HepG2 (cell line): ENCODE results near the gene SWSAP1. TPM values are rescaled to one million over a fixed set of nuclear protein-coding genes. Genes with fewer than 3 reads are reported as not detected.

Experiments used
- ATM ChIP-seq: fragments of 450-650 bp; IDR thresholded peaks from 2 replicates; pipeline ENCODE4 v1.7.1; 2017; ENCODE audit warnings: mild to moderate bottlenecking, borderline replicate concordance
- CTCF ChIP-seq: sonication (generic); formaldehyde crosslinking; IDR thresholded peaks from 2 replicates; pipeline ENCODE4 v1.5.0; 2020; ENCODE audit warnings: mild to moderate bottlenecking, missing genetic modification reagents, moderate library complexity
- KAT8 ChIP-seq: IDR thresholded peaks from 2 replicates; pipeline ENCODE4 v1.6.1; 2016; ENCODE audit warnings: missing genetic modification reagents, missing compliant biosample characterization
- PITX1 ChIP-seq: sonication (generic); formaldehyde crosslinking; IDR thresholded peaks from 2 replicates; pipeline ENCODE4 v1.5.1; 2020; ENCODE audit warnings: mild to moderate bottlenecking, missing genetic modification reagents
- RORA ChIP-seq: sonication (generic); formaldehyde crosslinking; IDR thresholded peaks from 2 replicates; pipeline ENCODE4 v1.5.0; 2020; ENCODE audit warnings: mild to moderate bottlenecking, missing genetic modification reagents, moderate library complexity
- SIN3A ChIP-seq: IDR thresholded peaks from 2 replicates; pipeline ENCODE4 v1.6.1; 2011; ENCODE audit warnings: low read depth, mild to moderate bottlenecking, control low read depth, low read length, borderline replicate concordance
- SOX5 ChIP-seq: IDR thresholded peaks from 2 replicates; pipeline ENCODE4 v1.6.1; 2016; ENCODE audit warnings: borderline replicate concordance
- TFDP2 ChIP-seq: sonication (generic); formaldehyde crosslinking; IDR thresholded peaks from 2 replicates; pipeline ENCODE4 v1.4.0; 2020; ENCODE audit warnings: missing genetic modification reagents
- U2AF1 ChIP-seq: fragments of 200-400 bp; formaldehyde crosslinking; optimal IDR thresholded peaks from 2 replicates; pipeline ENCODE3; 2017; ENCODE audit warnings: mild to moderate bottlenecking, low read depth, low read length
- ZBTB38 ChIP-seq: sonication (generic); formaldehyde crosslinking; IDR thresholded peaks from 2 replicates; pipeline ENCODE4 v1.5.1; 2020; ENCODE audit warnings: mild to moderate bottlenecking, missing genetic modification reagents
- ZNF407 ChIP-seq: sonication (generic); formaldehyde crosslinking; IDR thresholded peaks from one replicate; pipeline ENCODE4 v1.5.1; 2020; ENCODE audit warnings: mild to moderate bottlenecking, missing genetic modification reagents; ENCODE audit errors: not compliant biosample characterization
- ZNF615 ChIP-seq: sonication (generic); formaldehyde crosslinking; IDR thresholded peaks from 2 replicates; pipeline ENCODE4 v1.5.0; 2020; ENCODE audit warnings: mild to moderate bottlenecking, missing genetic modification reagents, borderline replicate concordance
- ZNF703 ChIP-seq: sonication (generic); formaldehyde crosslinking; IDR thresholded peaks from 2 replicates; pipeline ENCODE4 v1.5.1; 2020; ENCODE audit warnings: missing genetic modification reagents, mild to moderate bottlenecking, moderate library complexity, borderline replicate concordance
- polyA plus RNA-seq, 8 experiments: library from polyadenylated mRNA; depleted of rRNA in 3 of 8; stranded (reverse) in 7 of 8; unstranded in 1 of 8; fragments of >200 nt; fragmentation: Illumina TruSeq in 4 of 8; extraction: Trizol in 4 of 8; gene quantifications; 2 replicates each; pipeline versions ENCODE4 v1.2.1 to v1.2.3, GENCODE V29; 2011 to 2016; ENCODE audit warnings: low read depth in 4 of 8, missing spikeins in 1 of 8, mixed read lengths in 1 of 8; ENCODE audit not compliant: insufficient read depth in 1 of 8
- total RNA-seq, 5 experiments: library from RNA; depleted of rRNA; stranded (reverse); fragments of >200 nt; fragmentation: Illumina TruSeq; extraction: Trizol; gene quantifications; 2 replicates each; pipeline ENCODE4 v1.2.3, GENCODE V29; 2016; ENCODE audit warnings: low read depth in 1 of 5
- TF ChIP-seq, protein P1 (sequence below): sonication (generic); formaldehyde crosslinking; IDR thresholded peaks from 2 replicates; pipeline ENCODE4 v1.4.0; 2020; ENCODE audit warnings: missing genetic modification reagents, borderline replicate concordance

Gene SWSAP1
- total and polyA plus RNA-seq, 2 of the 13 experiments (the other 11 are each of a cell fraction or from before 2014, with no cell fraction given) = 2.7 to 3.3 TPM

DNA sequence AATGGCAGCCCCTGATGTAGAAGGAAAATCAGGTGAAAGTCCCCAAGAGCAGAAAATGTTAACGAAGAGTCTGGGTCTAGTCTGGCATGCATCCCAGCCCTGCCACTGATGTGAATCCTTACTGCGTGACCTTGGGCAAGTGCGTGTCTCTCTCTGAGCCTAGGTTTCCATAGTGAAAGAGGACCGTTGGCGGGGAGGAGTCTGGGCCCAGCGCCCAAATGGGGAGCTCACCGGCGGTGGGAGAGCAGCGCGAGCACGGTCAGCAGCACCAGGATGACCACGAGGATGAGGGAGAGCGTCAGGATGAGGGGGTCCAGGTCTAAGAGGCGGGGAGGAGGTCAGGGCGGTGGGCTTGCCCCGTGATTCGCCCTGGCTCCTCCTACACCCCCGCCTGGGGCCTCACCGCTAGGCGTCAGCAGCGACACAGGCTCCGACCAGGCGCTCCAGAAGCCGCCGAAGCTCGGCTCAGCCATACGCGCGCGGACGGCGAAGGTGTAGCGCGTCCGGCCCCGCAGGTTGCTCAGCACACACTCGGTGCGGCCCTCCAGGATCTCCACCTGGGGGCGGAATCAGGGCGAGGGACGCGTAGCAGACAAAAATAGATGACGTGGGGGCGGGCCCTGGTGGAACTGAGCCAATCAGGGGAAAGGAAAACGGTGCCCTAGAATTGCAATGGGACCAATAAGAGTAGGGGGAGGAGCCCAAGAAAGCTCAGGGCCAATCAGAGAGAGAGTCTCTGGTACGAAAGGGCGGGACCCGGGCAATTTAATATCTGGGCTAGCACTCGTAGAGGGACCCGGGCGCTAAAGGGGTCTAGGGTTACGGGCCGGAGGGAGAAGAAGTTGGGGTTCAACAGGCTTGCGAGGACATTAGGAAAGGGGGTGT lies 6.4 kb downstream of the SWSAP1 start (continued):
- TF ChIP-seq, protein P1, sequence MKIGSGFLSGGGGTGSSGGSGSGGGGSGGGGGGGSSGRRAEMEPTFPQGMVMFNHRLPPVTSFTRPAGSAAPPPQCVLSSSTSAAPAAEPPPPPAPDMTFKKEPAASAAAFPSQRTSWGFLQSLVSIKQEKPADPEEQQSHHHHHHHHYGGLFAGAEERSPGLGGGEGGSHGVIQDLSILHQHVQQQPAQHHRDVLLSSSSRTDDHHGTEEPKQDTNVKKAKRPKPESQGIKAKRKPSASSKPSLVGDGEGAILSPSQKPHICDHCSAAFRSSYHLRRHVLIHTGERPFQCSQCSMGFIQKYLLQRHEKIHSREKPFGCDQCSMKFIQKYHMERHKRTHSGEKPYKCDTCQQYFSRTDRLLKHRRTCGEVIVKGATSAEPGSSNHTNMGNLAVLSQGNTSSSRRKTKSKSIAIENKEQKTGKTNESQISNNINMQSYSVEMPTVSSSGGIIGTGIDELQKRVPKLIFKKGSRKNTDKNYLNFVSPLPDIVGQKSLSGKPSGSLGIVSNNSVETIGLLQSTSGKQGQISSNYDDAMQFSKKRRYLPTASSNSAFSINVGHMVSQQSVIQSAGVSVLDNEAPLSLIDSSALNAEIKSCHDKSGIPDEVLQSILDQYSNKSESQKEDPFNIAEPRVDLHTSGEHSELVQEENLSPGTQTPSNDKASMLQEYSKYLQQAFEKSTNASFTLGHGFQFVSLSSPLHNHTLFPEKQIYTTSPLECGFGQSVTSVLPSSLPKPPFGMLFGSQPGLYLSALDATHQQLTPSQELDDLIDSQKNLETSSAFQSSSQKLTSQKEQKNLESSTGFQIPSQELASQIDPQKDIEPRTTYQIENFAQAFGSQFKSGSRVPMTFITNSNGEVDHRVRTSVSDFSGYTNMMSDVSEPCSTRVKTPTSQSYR (CRISPR knock-in tag) = no peak
- peak; percentile 43; the same call in 1 of the 2 replicates for TF ChIP-seq SIN3A
- peak; percentile 24 for TF ChIP-seq ZNF407 (CRISPR knock-in tag)
- peak; percentile 78 for TF ChIP-seq ZBTB38 (CRISPR knock-in tag)
- TF ChIP-seq ZNF615 (CRISPR knock-in tag) = no peak
- peak; percentile 80 for TF ChIP-seq KAT8 (CRISPR knock-in tag)
- peak; percentile 32; the same call in 1 of the 2 replicates for TF ChIP-seq PITX1 (CRISPR knock-in tag)
- peak; percentile 95 for TF ChIP-seq CTCF (CRISPR knock-in tag)
- no peak; the same call in none of the 2 replicates for TF ChIP-seq SOX5 (CRISPR knock-in tag)
- TF ChIP-seq TFDP2 (CRISPR knock-in tag) = peak; percentile 90
- TF ChIP-seq U2AF1 = no peak
- TF ChIP-seq RORA = no peak
- TF ChIP-seq ZNF703 (CRISPR knock-in tag) = no peak
- TF ChIP-seq ATM = no peak
